Prostate gland (tissue), 1 donor: ENCODE data around the gene ERP44.

ENCODE experiments used
- POLR2A ChIP-seq: fragments of 450-650 bp; IDR thresholded peaks from one replicate; pipeline ENCODE4 v1.6.1; 2016; ENCODE audit warnings: antibody characterized with exemption, mild to moderate bottlenecking
- POLR2AphosphoS5 ChIP-seq: sonication (generic); formaldehyde crosslinking; IDR thresholded peaks from one replicate; pipeline ENCODE4 v1.6.1; 2017; ENCODE audit warnings: antibody characterized with exemption

GRCh38 chr9:100013573-100013972 lies 85.2 kb downstream of the ERP44 start:
- TF ChIP-seq POLR2A: no peak
- TF ChIP-seq POLR2AphosphoS5: no peak
